T follicular helper cell (primary cell): ENCODE measurements around the gene BEGAIN.

Experiments used
- DNase-seq: peaks from one replicate; pipeline ENCODE4 v3.0.0-alpha.2; 2020; ENCODE audit warnings: low read depth

BEGAIN gene

GRCh38 chr14:100601064-100601463, 13.8 kb upstream of the BEGAIN start:
- DNase-seq, result no peak

- DNase-seq, result no peak
Observed at GRCh38 chr14:100599981-100600380, 12.8 kb upstream of the BEGAIN start.

- DNase-seq, result no peak
Observed at GRCh38 chr14:100594625-100594951, 7.4 kb upstream of the BEGAIN start.

GRCh38 chr14:100593751-100594624, 6.8 kb upstream of the BEGAIN start:
- DNase-seq, result no peak

GRCh38 chr14:100592972-100593371, 5.8 kb upstream of the BEGAIN start:
- DNase-seq, result no peak

GRCh38 chr14:100592461-100592891, 5.3 kb upstream of the BEGAIN start:
- no peak for DNase-seq

- DNase-seq, result no peak
Observed at GRCh38 chr14:100591453-100592371, 4.5 kb upstream of the BEGAIN start.

GRCh38 chr14:100590726-100591452, 3.7 kb upstream of the BEGAIN start:
- no peak for DNase-seq

GRCh38 chr14:100589760-100590469, 2.7 kb upstream of the BEGAIN start:
- DNase-seq, result no peak

- no peak for DNase-seq
Observed at GRCh38 chr14:100589071-100589759, 2.0 kb upstream of the BEGAIN start.

- no peak for DNase-seq
Observed at GRCh38 chr14:100588671-100589070, 1.5 kb upstream of the BEGAIN start.

GRCh38 chr14:100587763-100588411, 670 bp upstream of the BEGAIN start:
- no peak for DNase-seq

GRCh38 chr14:100586403-100587085, 673 bp downstream of the BEGAIN start:
- no peak for DNase-seq

GRCh38 chr14:100586153-100586402, 1.1 kb downstream of the BEGAIN start:
- no peak for DNase-seq

- no peak for DNase-seq
Observed at GRCh38 chr14:100585448-100586152, 1.6 kb downstream of the BEGAIN start.

GRCh38 chr14:100584056-100585031, 2.9 kb downstream of the BEGAIN start:
- no peak for DNase-seq

GRCh38 chr14:100583245-100583644, 4.0 kb downstream of the BEGAIN start:
- no peak for DNase-seq

- no peak for DNase-seq
Observed at GRCh38 chr14:100582496-100583165, 4.6 kb downstream of the BEGAIN start.
